Stimulated activated CD8-positive, alpha-beta memory T cell treated with anti-CD3 and anti-CD28 coated beads, Interleukin-4, amount 100 ng/mL, for 24 hours (primary cell): Measurements from ENCODE around the gene ELK3.

Experiments used
- DNase-seq: peaks from one replicate; pipeline ENCODE4 v3.0.0-alpha.2; 2020; ENCODE audit warnings: low read depth

ELK3 gene

DNA sequence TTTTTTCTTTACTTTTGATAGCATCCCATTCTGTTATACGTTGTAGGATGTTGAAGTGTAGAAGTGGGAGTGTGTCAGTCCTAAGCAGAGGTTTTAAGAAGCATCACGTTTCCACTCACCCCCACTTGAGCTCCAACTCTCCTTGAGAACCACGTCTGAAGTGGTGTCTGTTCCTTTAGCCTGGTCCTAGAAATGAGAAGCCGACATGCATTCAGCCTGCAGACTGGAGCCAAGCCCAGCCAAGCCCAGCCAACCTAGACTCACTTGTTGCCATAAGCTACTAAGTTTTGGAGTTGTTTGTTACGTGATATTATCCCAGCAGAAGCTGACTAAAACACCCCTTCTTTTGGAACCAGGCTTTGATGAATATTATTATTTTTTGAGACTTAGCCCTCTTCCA, 4.4 kb upstream of the ELK3 start:
- no peak for DNase-seq

DNA sequence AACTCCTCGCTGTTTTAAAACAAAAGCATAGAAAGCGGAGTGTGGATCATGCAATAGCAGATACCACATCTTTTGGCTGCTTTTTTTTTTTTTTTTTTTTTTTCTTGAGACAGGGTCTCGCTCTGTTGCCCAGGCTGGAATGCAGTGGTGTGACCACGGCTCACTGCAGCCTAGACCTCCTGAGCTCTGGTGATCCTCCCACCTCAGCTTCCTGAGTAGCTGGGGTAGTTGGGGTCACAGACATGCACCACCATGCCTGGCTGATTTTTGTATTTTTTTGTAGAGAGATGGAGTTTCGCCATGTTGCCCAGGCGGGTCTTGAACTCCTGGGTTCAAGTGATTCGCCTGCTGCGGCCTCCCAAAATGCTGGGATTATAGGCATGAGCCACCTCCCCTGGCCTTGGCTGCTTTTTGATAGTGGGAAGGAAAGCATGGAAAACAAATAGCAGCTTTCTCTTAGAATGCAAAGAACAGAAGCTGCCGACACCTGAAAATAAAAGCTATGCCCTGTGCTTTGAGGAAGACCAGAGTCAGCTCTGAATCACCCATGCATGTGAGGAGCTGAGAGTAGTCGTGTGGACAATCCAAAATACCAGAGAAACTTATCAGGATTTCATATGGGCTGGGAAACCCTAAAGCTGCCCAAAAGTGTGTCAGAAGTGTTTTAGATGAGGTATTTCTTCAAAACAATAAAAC, 3.6 kb upstream of the ELK3 start:
- no peak for DNase-seq

DNA sequence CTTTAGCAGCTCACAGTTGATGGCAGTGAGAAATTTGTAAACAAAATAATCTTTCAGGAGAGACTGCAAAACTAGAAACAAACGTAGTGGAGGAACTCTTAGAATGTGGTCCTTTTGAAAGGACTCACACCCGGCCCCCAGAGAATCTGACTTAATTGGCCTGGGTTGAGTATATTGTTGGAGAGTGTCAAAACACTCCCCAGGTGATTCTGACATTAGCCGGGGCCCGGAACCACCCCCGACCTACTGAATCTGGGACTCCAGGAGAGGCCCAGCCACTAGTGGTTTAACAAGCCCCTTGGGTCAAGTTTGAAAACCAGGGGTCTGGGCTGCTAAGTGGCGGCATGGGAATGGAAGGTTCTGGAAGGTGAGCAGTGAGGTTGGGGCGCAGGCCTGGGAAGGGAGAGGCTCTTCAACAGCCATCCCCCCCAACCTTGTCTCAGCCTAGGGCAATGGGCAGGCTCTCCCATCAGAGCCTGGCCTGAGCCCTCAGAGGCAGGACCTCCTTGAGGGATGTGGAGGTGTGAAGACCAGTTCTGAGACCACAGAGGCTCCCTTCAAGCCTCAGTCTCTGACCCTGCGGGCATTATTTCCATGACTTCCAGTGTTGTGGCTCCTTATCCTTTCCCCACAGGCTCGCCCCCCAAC, 1.1 kb upstream of the ELK3 start:
- DNase-seq = no peak

DNA sequence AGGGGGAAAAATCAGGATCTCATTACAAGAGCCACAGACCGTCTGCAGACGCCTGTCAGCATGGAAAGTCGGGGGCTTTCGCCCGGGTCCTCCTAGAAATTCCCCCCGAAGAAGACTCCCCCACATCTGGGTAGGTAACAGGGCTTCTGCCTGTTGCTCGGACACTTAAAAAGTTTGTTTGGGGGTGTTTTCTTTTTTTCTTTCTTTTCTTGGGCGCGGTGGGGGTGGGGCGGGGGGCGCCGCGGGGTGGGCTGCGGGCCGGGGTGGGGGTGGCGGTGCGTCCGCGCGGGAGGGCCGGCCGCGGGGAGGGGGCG, 358 bp downstream of the ELK3 start:
- DNase-seq = no peak

DNA sequence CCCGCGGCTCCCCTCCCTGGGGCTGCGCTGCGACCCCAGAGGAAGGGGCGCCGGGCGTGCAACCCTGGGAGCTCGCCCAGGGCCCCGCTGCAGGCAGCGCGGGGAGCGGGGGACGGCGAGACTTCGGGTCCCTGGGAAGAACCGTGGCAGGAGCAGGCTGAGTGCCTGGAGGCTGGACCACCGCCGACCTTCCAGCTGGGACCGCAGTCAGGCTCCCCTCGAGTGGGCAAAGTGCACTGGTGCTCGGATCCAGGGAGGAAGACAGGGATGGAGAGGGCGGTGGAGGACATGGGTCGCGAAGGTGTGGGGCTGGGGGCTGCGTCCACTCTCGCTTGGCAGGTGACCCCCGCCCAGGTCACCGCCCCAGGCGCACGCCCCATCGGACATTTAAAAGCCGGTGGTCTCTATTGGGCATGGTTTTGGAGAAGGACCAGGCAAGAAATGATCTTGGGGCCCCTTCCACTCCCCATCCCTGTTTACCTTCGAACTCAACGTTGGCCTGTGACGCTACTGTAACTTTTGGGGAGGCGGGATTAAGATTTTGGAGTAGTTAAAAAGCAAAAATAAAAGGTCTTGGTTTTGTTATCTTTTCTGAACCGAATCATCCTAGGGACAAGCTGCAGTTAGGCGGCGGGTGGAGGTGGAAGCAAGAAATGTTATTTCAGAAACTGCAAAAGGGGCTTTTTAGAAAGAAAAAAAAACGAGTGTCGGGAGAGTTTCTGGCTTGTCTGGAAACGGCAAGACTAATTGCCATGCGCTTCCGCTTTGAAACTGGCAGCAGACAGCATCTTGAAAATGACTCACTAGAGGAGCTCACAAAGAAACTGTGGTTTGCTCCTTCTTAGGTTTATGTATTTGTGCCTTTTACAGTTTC, 1.0 kb downstream of the ELK3 start:
- DNase-seq = peak; percentile 53

DNA sequence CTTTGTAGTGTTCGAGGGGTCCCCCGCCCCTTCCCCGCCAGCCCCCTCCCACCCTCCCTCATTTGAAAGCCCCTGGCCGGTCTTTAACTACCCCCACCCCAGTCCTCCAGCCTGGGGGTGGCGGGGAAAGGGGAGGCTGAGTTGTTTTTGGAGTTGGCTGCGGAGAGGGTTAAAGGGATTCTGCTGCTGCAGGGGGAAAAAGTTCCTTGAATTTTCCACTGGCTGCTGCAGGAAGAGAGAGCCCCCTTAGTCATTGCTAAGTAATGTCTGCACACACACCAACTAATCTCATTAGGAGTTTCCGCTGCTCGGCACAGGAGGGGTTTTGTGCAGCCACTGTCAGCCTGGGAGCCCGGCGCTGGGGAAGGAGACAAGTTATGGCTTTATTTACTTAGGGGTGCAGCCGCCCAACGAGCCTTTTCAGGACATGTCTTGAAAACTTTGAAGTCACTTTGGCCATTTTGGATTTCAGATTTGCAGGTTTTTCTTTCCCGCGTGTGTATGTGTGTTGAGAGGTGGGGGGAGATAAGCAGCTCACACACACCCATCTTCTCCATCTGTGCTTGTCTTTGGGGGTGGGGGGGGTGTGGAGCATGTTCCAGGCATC, 1.8 kb downstream of the ELK3 start:
- peak; percentile 26 for DNase-seq

DNA sequence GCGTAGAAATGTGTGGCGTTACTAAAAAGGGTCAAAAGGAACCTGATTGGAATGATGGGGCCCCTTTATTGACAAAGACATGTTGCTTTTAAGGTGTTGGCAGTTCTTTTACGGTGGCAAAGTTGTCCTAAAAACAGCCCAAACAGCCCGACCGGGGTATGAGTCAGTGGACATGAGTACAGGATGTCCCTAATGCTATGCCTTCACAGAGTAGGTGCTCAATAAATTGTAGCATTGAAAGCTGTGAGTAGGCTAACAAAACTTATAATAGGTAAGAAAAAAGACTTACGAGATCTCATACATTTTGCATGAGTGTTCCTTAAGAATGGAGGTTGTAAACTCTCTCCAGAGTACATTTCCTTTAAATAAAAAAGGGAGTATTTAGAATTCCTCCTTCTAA, 2.6 kb downstream of the ELK3 start:
- no peak for DNase-seq

DNA sequence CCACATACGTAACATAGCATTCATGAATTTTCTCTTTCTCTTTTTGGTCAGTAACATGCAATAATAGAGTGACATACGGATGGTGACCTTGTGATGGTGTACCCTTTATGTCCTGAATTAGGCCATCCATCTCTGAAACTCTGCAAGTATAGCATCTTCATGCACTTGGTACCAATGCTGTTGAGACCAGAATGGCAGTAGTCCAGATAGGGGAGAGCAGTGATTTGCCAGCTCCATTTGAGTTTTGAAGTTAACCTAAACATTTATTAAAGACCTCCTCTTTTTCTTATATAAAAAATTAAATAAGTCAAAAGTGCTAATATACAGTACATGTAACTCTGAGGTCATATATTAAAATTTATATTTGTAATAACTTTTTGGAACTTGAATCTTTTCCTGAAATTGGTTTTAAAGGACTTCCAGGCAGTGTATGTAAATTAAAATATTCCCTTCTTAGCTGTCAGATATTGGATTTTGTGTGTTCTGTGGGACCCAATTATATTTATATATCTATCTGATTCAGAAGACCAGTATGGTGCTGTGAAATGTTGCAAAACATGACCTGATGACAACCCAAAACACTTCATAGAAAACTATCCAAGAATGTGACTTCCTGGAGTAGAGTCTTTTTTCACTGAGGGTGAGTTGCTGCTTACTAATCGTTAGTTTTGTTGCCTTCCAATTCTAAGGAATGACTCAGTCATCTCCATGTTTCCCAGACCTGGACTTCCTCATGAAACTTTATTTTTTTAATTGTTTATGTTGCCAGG, 3.5 kb downstream of the ELK3 start:
- no peak for DNase-seq

DNA sequence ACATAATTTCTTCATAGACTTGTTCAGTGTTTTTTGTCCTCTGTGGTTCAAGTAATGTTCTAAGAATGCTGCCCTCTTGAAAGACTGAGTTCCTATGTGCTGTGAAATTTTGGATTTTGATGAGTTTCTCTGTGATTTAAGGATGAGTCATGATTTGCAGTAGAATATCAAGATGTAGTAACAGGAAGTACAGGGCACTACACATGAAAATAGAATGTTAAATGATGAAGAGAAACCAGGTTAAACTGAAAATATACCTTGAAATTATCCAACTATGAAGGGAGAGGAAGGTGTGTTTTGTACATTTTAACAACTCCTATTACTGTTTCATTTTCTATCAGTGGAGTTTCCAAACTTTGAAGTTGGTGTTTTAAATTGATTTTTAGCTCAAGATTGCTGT, 4.8 kb downstream of the ELK3 start:
- DNase-seq = no peak

DNA sequence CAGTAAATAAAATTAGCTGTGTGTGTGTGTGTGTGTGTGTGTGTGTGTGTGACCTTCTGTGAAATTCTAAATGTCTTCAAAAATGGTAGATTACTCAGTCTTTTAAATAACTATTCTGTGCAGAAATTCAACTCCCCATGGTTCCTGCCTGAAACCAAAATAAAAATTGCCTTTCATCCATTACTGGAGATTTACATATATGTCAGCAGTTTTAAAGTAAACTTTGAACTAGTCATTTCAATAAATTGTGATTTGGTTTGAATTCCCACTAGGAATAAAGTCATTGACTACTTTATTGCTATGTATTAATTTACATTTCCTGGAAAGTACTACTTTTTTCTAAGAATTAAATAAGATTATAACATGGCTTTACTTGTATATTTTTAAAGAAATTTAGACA, 5.3 kb downstream of the ELK3 start:
- no peak for DNase-seq

DNA sequence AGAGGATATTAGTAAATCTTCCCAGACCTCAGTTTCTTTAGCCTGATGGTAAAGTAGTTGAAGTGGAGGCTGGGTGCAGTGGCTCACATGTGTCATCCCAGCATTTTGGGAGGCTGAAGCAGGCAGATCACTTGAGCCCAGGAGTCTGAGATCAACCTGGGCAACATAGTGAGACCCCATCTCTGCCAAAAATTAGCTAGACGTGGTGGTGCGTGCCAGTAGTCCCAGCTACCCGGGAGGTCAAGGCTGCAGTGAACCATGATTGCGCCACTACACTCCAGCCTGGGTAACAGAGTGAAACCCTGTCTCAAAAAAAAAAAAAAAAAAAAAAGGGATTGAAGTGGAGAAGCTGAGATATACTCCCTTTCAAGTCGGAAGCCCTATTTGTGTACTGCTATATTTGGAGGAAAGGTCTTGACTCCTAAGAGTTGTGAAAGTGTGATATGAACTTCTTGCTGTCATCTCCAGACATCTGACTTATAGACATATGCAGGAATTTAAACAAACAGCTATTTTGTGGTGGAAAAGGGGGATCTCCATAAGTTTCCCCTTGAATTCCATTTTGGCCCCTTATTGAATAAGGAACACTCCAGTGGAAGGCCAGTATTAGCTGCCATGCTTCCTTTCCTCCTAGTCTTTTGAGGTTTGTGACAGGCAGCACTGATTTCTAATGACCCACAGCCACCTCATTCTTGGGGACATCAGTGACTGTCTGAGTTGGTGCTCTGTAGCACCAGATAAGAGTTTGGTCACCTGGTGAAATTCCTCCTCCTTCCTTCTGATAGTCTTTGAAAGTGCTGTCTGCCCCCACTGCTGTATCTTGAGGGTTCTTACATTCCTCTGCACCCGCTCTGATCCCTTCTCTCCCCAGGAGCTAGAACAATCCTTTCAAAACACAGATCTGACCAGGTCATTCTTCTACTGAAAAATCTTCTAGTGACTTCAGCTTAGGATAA, 7.4 kb downstream of the ELK3 start:
- DNase-seq = no peak

DNA sequence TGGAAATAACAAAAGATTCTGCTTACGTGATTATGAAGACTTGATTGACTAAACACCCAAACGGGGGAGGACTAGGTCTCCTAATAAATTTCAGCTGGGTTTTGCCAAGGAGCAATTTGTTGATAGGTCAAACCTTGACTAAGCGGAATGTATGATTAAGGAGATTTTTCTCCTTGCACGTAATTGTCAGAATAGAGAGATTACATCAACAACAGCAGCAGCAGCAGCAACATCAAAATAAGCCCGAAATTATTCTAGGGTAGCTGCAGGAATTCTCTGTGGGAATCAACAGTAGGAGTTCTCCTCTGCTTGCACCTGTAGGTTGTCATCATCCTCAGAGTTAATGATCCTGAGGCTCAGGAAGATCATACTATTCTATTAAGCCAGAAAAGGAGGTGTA, 10.2 kb downstream of the ELK3 start:
- no peak for DNase-seq

DNA sequence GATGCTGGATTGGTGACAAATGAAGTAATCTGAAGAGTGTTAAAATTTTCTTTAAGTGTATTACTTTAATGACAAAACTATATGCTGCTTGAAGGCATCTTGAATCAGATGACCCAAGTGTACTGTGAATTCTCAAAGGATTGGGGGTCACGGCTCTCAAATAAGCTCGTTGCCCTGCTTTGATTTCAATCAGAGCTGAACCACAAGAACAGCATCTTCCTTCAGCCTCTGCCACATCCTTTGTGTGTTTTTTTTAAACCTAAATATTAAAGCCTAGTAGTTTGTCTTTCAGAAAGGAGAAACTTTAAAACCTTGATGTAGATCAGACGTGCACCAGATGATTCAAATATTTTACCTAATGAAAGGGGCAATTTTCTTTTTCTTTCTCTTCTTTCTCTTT, 11.7 kb downstream of the ELK3 start:
- DNase-seq = no peak

DNA sequence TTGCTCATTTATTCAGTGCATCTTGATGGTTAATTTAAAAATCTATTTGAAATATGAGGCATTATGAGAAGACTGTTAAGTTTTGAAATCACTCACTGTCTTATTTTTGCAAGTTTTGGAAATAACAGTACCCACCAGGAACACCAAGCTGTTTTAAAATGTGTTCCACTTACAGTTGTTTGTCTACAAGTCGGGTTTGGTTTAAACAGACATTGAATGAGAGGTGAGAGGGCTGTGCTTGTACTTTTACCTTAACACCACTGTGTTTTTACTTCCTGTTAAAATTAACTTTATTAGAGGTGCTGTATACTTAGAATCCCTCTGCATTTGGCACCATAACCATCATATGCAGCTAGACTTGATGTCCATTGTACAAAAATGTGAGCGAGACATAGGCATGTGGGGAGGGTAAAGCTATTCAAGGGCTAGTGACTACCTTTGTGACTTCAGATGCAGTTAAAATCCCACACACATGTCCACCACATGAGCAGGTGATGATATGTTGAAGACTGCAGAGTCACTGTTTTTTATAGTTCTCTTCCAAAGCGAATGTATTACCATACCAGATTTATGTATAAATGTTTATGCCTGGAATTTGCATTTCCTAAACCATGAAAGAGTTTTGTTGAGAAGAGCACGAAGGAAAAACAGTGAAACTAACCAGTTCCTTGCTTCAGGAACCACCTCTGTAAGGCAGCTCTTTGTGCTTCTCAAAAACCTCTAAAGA, 12.9 kb downstream of the ELK3 start:
- no peak for DNase-seq

DNA sequence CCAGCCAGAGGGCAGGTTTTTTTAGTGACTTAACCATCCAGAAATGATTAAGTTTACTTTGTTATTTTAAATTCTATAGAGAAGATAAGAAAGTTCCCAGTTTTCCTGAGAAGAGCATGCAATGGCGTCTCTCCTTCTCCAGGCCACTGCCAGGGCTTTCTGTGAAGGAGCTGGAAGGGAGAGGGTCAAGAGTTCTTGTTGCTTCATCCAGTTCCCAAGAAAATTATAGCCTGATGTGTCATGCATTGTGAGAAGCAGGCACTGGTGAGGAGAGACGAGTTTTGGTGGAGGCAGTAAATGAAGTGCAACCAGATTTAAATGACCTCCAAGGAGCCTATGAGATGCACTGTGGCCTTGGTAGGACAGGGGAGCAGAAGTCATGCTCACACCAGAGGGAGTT, 14.2 kb downstream of the ELK3 start:
- no peak for DNase-seq

DNA sequence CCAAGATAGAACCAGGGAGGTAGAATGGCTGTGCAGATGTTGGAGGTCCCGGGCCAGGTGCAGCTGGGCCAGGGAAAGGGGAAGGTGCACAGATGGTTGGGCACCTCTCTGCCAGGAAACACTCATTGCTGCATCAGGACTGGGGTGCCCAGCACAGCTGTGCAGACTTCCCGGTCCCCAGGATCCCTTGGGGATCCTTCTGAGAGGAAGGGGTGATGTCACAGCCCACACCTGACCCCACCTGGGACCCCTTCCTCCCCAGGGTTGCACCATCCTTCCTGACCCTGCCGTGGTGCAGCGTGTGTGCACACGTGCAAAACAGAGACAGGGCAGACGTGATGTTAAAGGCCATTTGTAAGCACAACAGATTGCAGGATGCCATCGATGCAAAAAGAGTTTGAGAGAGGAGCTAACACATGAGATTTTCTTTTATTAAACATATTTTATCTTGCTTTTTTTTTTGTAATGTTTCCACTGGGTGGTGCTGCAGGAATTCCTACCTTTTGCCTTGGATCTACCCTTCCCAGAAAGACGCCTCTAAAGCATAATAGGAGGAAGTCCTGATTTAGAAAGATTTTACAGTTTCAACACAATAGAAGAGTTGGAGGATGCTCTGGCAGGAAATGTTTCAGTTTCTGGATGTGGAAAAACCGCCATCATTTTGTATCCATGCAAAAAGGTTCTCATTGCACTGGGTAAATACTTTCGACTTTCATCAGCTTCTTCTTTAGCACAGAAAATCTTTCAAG, 14.8 kb downstream of the ELK3 start:
- no peak for DNase-seq

DNA sequence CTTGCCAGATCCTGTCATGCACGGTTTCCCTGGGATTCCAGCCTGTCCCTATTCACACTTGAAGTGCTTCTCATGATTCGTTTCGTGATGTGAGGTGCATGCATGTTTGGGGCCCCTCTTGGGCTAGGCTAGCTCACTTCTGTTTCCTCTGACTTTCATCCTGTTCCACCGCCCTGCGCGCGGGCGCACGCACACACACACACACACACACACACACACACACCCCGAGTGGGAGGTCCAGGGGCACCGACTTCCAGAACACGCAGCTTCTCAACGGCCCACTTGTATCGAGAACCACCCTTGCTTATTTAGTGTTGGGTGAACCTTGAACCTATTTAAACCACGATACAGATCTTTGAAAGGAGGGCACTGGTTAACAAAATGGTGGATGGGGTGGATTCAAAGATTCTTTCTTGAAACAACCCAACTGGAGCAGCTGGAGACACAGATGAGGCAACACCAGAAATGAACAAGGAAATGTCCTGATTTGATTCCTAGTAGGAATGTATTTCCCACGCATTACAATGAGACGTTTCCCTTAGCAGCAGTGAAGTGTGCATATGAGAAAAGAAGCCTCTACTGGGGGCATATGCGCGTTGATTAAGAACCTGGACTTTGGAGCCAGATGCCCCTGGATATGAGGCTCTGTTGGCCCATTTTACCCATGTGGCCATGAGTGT, 16.3 kb downstream of the ELK3 start:
- DNase-seq = no peak

DNA sequence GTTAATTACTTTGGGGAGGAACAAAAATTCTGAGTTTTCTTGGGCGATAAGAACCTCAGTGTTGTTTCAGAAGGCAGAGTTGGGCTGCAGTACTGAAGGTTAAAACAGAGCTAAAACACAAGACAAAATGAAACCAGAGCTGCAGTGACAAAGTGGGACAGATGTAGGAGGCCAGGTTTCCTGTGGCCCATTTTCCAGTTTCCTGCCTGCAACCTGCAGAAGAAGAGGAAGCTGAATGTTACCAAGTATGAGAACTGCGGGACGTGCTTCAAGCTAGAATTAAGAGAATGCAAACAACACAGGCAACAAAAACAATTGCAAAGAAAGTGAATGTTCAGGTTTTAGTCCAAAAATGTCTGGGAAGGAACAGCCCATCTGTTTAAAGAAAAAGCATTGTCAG, 17.8 kb downstream of the ELK3 start:
- DNase-seq = no peak
